H9 (cell line): ENCODE data around the gene FAM110A. TPM values are rescaled to one million over a fixed set of nuclear protein-coding genes. Genes with fewer than 3 reads are reported as not detected.

Experiments used
- DNase-seq: peaks from one replicate; pipeline ENCODE4 v3.0.0-alpha.2; 2017
- H2AFZ ChIP-seq: one replicate; pipeline ENCODE4 v1.6.1; 2013; ENCODE audit warnings: mild to moderate bottlenecking, low read length, control low read depth, moderate library complexity
- H2AK5ac ChIP-seq: 2 replicates; pipeline ENCODE4 v1.6.1; 2013; ENCODE audit warnings: low read length, control low read depth, mixed read lengths; ENCODE audit not compliant: insufficient read length
- H2BK120ac ChIP-seq: one replicate; pipeline ENCODE4 v1.6.1; 2013; ENCODE audit warnings: low read depth, mild to moderate bottlenecking, low read length, control low read depth, inconsistent platforms; ENCODE audit not compliant: poor library complexity, severe bottlenecking
- H2BK12ac ChIP-seq: 2 replicates; pipeline ENCODE4 v1.6.1; 2013; ENCODE audit warnings: low read length, control low read depth, mixed read lengths, low read depth; ENCODE audit not compliant: insufficient read length
- H2BK15ac ChIP-seq: 2 replicates; pipeline ENCODE4 v1.6.1; 2013; ENCODE audit warnings: low read depth, low read length, control low read depth
- H2BK20ac ChIP-seq: one replicate; pipeline ENCODE4 v1.6.1; 2013; ENCODE audit warnings: low read depth, mild to moderate bottlenecking, low read length, control low read depth, inconsistent platforms; ENCODE audit not compliant: poor library complexity, severe bottlenecking
- H2BK5ac ChIP-seq: 2 replicates; pipeline ENCODE4 v1.6.1; 2013; ENCODE audit warnings: low read length, control low read depth, mixed read lengths; ENCODE audit not compliant: insufficient read length
- H3K14ac ChIP-seq: 2 replicates; pipeline ENCODE4 v1.6.1; 2013; ENCODE audit warnings: low read length, control low read depth; ENCODE audit not compliant: insufficient read depth
- H3K18ac ChIP-seq: 2 replicates; pipeline ENCODE4 v1.6.1; 2013; ENCODE audit warnings: low read depth, mild to moderate bottlenecking, mixed read lengths, low read length, control low read depth; ENCODE audit not compliant: insufficient read length
- H3K23ac ChIP-seq: 2 replicates; pipeline ENCODE4 v1.6.1; 2013; ENCODE audit warnings: low read length, control low read depth, mixed read lengths, low read depth; ENCODE audit not compliant: insufficient read length
- H3K23me2 ChIP-seq: 2 replicates; pipeline ENCODE4 v1.6.1; 2013; ENCODE audit warnings: low read depth, mild to moderate bottlenecking, mixed read lengths, low read length, control low read depth; ENCODE audit not compliant: insufficient read length, poor library complexity, severe bottlenecking
- H3K27ac ChIP-seq: 2 replicates; pipeline ENCODE4 v1.5.1; 2013; ENCODE audit warnings: low read length, control low read depth, mixed read lengths, low read depth; ENCODE audit not compliant: insufficient read length
- H3K27me3 ChIP-seq: 2 replicates; pipeline ENCODE4 v1.6.1; 2013; ENCODE audit warnings: low read length, control low read depth, inconsistent platforms; ENCODE audit not compliant: insufficient read depth
- H3K4ac ChIP-seq: 2 replicates; pipeline ENCODE4 v1.6.1; 2013; ENCODE audit warnings: low read depth, mild to moderate bottlenecking, control low read depth, inconsistent platforms, low read length, moderate library complexity
- H3K4me1 ChIP-seq: 2 replicates; pipeline ENCODE4 v1.6.1; 2013; ENCODE audit warnings: low read length, control low read depth, inconsistent platforms; ENCODE audit not compliant: insufficient read depth
- H3K4me2 ChIP-seq: 2 replicates; pipeline ENCODE4 v1.6.1; 2013; ENCODE audit warnings: low read length, control low read depth, mixed read lengths; ENCODE audit not compliant: insufficient read length, insufficient read depth
- H3K56ac ChIP-seq: 2 replicates; pipeline ENCODE4 v1.6.1; 2013; ENCODE audit warnings: low read depth, mild to moderate bottlenecking, mixed read lengths, low read length, control low read depth; ENCODE audit not compliant: insufficient read length
- H3K79me1 ChIP-seq: 2 replicates; pipeline ENCODE4 v1.6.1; 2013; ENCODE audit warnings: low read depth, mild to moderate bottlenecking, moderate library complexity, low read length, control low read depth, inconsistent platforms; ENCODE audit not compliant: insufficient read depth, poor library complexity, severe bottlenecking
- H3K79me2 ChIP-seq: 2 replicates; pipeline ENCODE4 v1.6.1; 2013; ENCODE audit warnings: low read length, control low read depth, inconsistent platforms; ENCODE audit not compliant: insufficient read depth
- H3K9ac ChIP-seq: 2 replicates; pipeline ENCODE4 v1.6.1; 2013; ENCODE audit warnings: low read length, control low read depth, mixed read lengths; ENCODE audit not compliant: insufficient read length; ENCODE audit errors: extremely low read depth
- H3K9me3 ChIP-seq: one replicate; pipeline ENCODE4 v1.6.1; 2013; ENCODE audit warnings: low read depth, low read length, inconsistent platforms; ENCODE audit not compliant: control insufficient read depth
- H3T11ph ChIP-seq: one replicate; pipeline ENCODE4 v1.6.1; 2013; ENCODE audit warnings: mild to moderate bottlenecking, low read length, control low read depth, inconsistent platforms
- H4K20me1 ChIP-seq: one replicate; pipeline ENCODE4 v1.6.1; 2013; ENCODE audit not compliant: control insufficient read depth, insufficient read length, insufficient read depth
- H4K5ac ChIP-seq: 2 replicates; pipeline ENCODE4 v1.6.1; 2013; ENCODE audit warnings: low read depth, mild to moderate bottlenecking, mixed read lengths, low read length, control low read depth; ENCODE audit not compliant: insufficient read length
- H4K8ac ChIP-seq: replicated peaks from 2 replicates; pipeline ENCODE4 v1.6.1; 2013; ENCODE audit warnings: low read length, control low read depth, mixed read lengths, low read depth; ENCODE audit not compliant: insufficient read length
- H4K91ac ChIP-seq: 2 replicates; pipeline ENCODE4 v1.6.1; 2013; ENCODE audit warnings: low read depth, mild to moderate bottlenecking, moderate library complexity, mixed read lengths, low read length, control low read depth; ENCODE audit not compliant: insufficient read length
- H3K27ac Mint-ChIP-seq, 3 experiments: 2 replicates in 2 of 3; 3 replicates in 1 of 3; pipeline ENCODE4 v1.8.0; 2020 to 2021; ENCODE audit warnings: mixed read lengths in 3 of 3, mild to moderate bottlenecking in 1 of 3, moderate library complexity in 1 of 3
- H3K27me3 Mint-ChIP-seq: 2 replicates; pipeline ENCODE4 v1.8.0; 2021; ENCODE audit warnings: low read depth, mild to moderate bottlenecking, moderate library complexity, mixed read lengths
- H3K36me3 Mint-ChIP-seq, 3 experiments: 2 replicates in 2 of 3; 3 replicates in 1 of 3; pipeline ENCODE4 v1.8.0; 2020 to 2021; ENCODE audit warnings: low read depth in 3 of 3, mixed read lengths in 3 of 3; ENCODE audit not compliant: insufficient read depth in 1 of 3
- H3K4me1 Mint-ChIP-seq, 2 experiments: 2 replicates each; pipeline ENCODE4 v1.8.0; 2020; ENCODE audit warnings: mixed read lengths in 2 of 2
- H3K4me3 Mint-ChIP-seq, 2 experiments: 2 replicates in 1 of 2; 3 replicates in 1 of 2; pipeline ENCODE4 v1.8.0; 2020 to 2021; ENCODE audit warnings: mild to moderate bottlenecking in 2 of 2, mixed read lengths in 2 of 2, moderate library complexity in 1 of 2
- H3K9me3 Mint-ChIP-seq, 2 experiments: 2 replicates in 1 of 2; 3 replicates in 1 of 2; pipeline ENCODE4 v1.8.0; 2020; ENCODE audit warnings: mild to moderate bottlenecking in 2 of 2, mixed read lengths in 2 of 2, moderate library complexity in 1 of 2
- CTCF ChIP-seq: fragments of 200-600 bp; sonication (generic); conservative IDR thresholded peaks from 3 replicates; pipeline ENCODE4 v1.8.0; 2021; ENCODE audit warnings: antibody characterized with exemption, mild to moderate bottlenecking
- WGBS: extraction: QIAGEN DNeasy Blood & Tissue Kit; methylation state at CpG from one replicate; pipeline ENCODE4 v1.1.7; 2013; ENCODE audit warnings: missing lambda C conversion rate, low lambda C conversion rate, mixed read lengths; ENCODE audit not compliant: insufficient read length; ENCODE audit errors: extremely low coverage; 5-methylcytosine and 5-hydroxymethylcytosine counted together
- total RNA-seq: library from RNA; stranded (reverse); gene quantifications from 2 replicates; pipeline ENCODE4 v1.2.1, GENCODE V29; 2021

Gene FAM110A
- total RNA-seq, 1 experiment from 2014 or later, result 10.3 TPM

- Histone ChIP-seq H4K91ac (no peak overlapping the region), H2AK5ac (no peak overlapping the region), H4K5ac (no peak overlapping the region), H3K4me2 (no peak overlapping the region), H3K9ac (no peak overlapping the region), H2AFZ (no peak overlapping the region), H3K56ac (no peak overlapping the region), H2BK12ac (no peak overlapping the region), H3K79me2 (no peaks in the 10 kb centered on the region), H3K14ac (no peak overlapping the region), H3K27ac (no peak overlapping the region), H2BK15ac (no peak overlapping the region), H2BK120ac (no peak overlapping the region), H3K27me3 (no peaks in the 10 kb centered on the region), H4K20me1 (no peaks in the 10 kb centered on the region), H3K4ac (no peak overlapping the region), H3K23ac (no peak overlapping the region), H2BK20ac (no peak overlapping the region), H3K4me1 (peaks cover 3% of the 10 kb centered on the region; the same call in 1 of the 2 replicates), H4K8ac (no peak overlapping the region), H2BK5ac (no peak overlapping the region), H3K79me1 (no peaks in the 10 kb centered on the region), H3T11ph (no peak overlapping the region), H3K9me3 (peaks cover 22% of the 10 kb centered on the region), H3K18ac (no peak overlapping the region), H3K23me2 (no peaks in the 10 kb centered on the region)
- no CpG with 5 or more reads among the region's 2 CpGs for WGBS
- Mint-ChIP-seq H3K4me3 (peak overlapping the region; percentile 5 to 40; a peak in 2 of 5 replicates), H3K9me3 (peaks cover 30 to 41% of the 10 kb centered on the region in 2 experiments), H3K27me3 (peaks cover 6% of the 10 kb centered on the region), H3K4me1 (peaks cover 44 to 53% of the 10 kb centered on the region in 2 experiments), H3K27ac (peak overlapping the region; percentile 78 to 98 (median 94); a peak in 6 of 7 replicates), H3K36me3 (peaks cover 9 to 28% (median 14%) of the 10 kb centered on the region in 3 experiments; a peak in 6 of 7 replicates)
- DNase-seq, result no peak
- TF ChIP-seq CTCF, result no peak
Observed at GRCh38 chr20:791056-791455, 42.5 kb upstream of the FAM110A start.
